Activated CD8-positive, alpha-beta T cell treated with anti-CD3 and anti-CD28 coated beads, Interleukin-2, amount 10 ng/mL, durations not matched to agents 7 days and 5 days (primary cell): ENCODE results near the gene MCRIP2. TPM values are rescaled to one million over a fixed set of nuclear protein-coding genes. Genes with fewer than 3 reads are reported as not detected.

ENCODE experiments used
- ATAC-seq: fragments of 150-1000 bp; cut with Tn5 transposase; one replicate; pipeline ENCODE4 v1.10.0; 2021; ENCODE audit warnings: moderate library complexity
- CTCF ChIA-PET: fragments of 350-600 bp; sonication (Branson Sonifier 250); formaldehyde crosslinking; loops from one replicate; lab custom pipeline; 2021; ENCODE audit warnings: antibody characterized with exemption; lab: Charles Lee
- POLR2A ChIA-PET: fragments of 350-600 bp; sonication (Branson Sonifier 250); formaldehyde crosslinking; loops from one replicate; lab custom pipeline; 2021; ENCODE audit warnings: antibody characterized with exemption; lab: Charles Lee
- DNase-seq: peaks from one replicate; pipeline ENCODE4 v3.0.0-alpha.2; 2020
- H3K27ac Mint-ChIP-seq: one replicate; pipeline ENCODE4 v1.8.0; 2021; ENCODE audit warnings: mild to moderate bottlenecking, mixed read lengths
- H3K27me3 Mint-ChIP-seq: one replicate; pipeline ENCODE4 v1.8.0; 2021; ENCODE audit warnings: low read depth, mixed read lengths
- H3K36me3 Mint-ChIP-seq: one replicate; pipeline ENCODE4 v1.8.0; 2021; ENCODE audit warnings: low read depth, mixed read lengths
- H3K4me1 Mint-ChIP-seq: one replicate; pipeline ENCODE4 v1.8.0; 2021; ENCODE audit warnings: low read depth, mixed read lengths
- H3K4me3 Mint-ChIP-seq: one replicate; pipeline ENCODE4 v1.8.0; 2021; ENCODE audit warnings: mild to moderate bottlenecking, mixed read lengths
- H3K9me3 Mint-ChIP-seq: one replicate; pipeline ENCODE4 v1.8.0; 2022; ENCODE audit warnings: mixed read lengths; ENCODE audit not compliant: insufficient read depth
- total RNA-seq, 2 experiments: library from RNA; stranded (reverse); gene quantifications; one replicate each; pipeline ENCODE4 v1.2.3, GENCODE V29; 2021

The MCRIP2 gene
- total RNA-seq, 2 experiments from 2014 or later, result 40.6 to 40.9 TPM

DNA sequence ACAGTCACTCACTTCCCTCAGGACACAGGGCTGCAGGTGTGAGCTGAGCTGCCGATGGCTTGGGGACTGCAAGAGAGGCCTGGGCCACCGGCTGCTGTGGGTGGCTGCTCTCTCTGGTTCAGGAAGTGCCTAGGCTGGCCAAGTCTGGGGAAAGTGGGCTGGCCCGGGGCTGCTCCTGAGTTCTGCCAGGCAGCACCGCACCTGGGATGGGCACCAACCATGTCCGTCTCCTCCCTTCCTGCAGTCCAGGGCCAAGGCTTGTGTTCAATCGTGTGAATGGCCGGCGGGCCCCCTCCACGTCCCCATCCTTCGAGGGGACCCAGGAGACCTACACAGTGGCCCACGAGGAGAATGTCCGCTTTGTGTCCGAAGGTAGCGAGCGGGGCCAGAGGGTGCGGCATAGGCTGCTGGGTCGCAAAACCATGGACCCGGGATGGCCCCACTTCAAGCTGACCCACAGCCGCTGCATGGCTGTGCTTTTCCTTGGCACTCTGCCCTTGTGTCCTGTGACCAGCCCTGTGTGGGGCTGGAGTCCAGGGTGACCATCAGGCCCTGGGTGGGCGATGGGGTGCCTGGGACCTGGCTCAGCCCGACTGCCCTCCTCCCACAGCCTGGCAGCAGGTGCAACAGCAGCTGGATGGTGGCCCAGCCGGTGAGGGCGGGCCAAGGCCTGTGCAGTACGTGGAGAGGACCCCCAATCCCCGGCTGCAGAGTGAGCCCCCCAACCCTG lies 5.7 kb downstream of the MCRIP2 start:
- no peaks in the 10 kb centered on the region for H3K9me3 Mint-ChIP-seq
- ChIA-PET POLR2A (interaction anchor here (0.6 kb wide), 1 partner anchor 46 kb away, joined by 3 read pairs; no protein-coding TSS in a partner anchor), CTCF (interaction anchor here (1.4 to 2.6 kb wide), 2 partner anchors 10 to 21 kb away, joined by 5 to 16 read pairs; partner anchors contain the start of genes METTL26 and RHOT2)
- peaks cover 11% of the 10 kb centered on the region for H3K36me3 Mint-ChIP-seq
- ATAC-seq, result no peak
- H3K27ac Mint-ChIP-seq, result no peak overlapping the region
- no peak overlapping the region for H3K4me3 Mint-ChIP-seq
- DNase-seq, result no peak
- peaks cover 27% of the 10 kb centered on the region for H3K4me1 Mint-ChIP-seq
- H3K27me3 Mint-ChIP-seq, result no peaks in the 10 kb centered on the region

DNA sequence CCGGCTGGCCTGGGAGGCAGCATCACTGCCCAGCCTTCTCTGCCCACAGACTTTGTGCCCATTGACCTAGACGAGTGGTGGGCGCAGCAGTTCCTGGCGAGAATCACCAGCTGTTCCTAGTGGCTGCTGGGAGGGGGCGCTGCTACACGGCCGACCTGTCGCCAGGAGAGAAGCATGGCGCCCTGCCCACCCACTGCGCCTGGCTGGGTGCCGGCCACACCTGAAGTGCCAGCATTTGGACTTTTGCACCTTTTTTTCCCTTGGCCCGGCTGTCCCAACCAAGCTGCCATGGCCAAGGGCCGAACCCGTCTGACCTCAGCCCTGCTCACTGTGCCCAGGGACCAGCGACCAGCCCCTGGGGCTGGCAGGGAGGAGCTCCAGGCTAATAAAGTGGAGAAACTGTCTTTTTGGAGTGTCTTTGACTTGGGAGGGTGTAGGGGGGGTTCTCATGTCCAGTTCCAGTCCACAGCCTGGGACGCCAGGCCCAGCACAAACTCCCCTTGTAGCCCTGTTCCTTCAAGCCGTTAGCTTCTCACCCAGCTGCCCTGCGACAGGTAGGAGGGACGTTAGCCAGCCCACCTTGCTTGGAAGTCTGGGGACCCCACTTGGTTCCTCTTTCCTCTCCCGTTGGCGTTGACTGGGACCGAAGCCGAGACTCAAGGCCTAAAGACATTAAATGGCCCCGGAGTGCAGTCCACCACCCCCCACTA lies 6.6 kb downstream of the MCRIP2 start:
- POLR2A ChIA-PET, result no interaction called here
- Mint-ChIP-seq H3K27me3 (no peaks in the 10 kb centered on the region), H3K9me3 (no peaks in the 10 kb centered on the region), H3K27ac (peak overlapping the region; percentile 78), H3K4me3 (peak overlapping the region; percentile 78), H3K36me3 (peaks cover 11% of the 10 kb centered on the region), H3K4me1 (peaks cover 19% of the 10 kb centered on the region)
- DNase-seq (peak; percentile 54), ATAC-seq (no peak)
- CTCF ChIA-PET, result interaction anchor here (1.4 to 2.6 kb wide), 2 partner anchors 11 to 20 kb away, joined by 5 to 16 read pairs; partner anchors contain the start of genes METTL26 and RHOT2

DNA sequence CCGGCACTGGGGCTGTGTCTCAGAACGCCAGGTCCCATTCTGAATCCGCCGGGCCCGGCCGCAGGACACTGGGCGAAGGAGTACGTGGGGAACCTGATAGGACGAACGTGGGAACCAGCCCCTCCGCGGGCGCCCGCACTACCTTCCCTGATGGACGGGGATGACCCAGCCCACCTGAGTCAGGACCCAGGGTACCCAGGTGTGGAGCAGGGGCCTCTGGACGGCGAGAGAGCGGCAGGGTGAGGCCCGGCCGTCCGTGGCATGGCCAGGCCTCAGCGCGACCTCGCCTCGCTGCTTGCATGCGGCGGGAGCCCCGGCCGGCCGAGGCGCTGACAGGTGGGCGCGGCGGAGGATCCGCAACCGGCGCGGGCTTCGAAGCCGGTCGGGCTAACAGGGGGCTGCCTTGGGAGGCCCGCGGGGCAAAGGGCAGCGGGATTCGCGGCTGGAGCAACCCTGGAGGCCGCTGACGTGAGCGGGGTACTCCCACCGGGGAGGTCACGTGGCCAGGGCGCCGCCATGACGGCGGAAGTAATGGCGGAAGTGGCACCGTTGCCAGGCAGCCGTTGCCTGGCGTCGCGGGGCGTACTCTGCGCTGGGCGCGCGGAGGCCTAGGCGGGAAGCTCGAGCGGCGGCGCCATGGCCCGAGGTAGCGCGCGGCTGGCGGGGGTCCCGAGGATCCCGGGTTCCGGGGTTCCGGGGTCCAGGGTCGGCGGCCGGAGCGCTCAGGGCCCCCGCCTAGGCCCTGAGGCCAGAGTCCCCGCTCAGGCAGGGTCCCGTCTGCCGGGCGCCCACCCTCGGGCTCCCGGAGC lies 7.4 kb downstream of the MCRIP2 start, which contains the start of gene WDR90:
Gene WDR90 (plus strand): TSS at position 585 of the 809 bp plus-strand sequence. CDS start 52 bp downstream, at position 637.
- Mint-ChIP-seq H3K4me3 (peak within 1 kb of the TSS; percentile 78), H3K27me3 (no peaks in the 10 kb centered on the region), H3K27ac (peak within 1 kb of the TSS; percentile 78), H3K9me3 (no peaks in the 10 kb centered on the region), H3K36me3 (peaks cover 8% of the 10 kb centered on the region), H3K4me1 (peaks cover 15% of the 10 kb centered on the region)
- ATAC-seq (peak; percentile 84), DNase-seq (peak; percentile 95)
- CTCF ChIA-PET, result interaction anchor here (0.7 to 2.6 kb wide), 4 partner anchors 12 to 70 kb away, joined by 3 to 16 read pairs (median 4); partner anchors contain the start of genes METTL26 and RHOT2
- POLR2A ChIA-PET, result interaction anchor here (0.6 to 1.1 kb wide), 4 partner anchors 10 to 79 kb away, joined by 3 read pairs; partner anchors contain the start of genes PIGQ and RHOT2

DNA sequence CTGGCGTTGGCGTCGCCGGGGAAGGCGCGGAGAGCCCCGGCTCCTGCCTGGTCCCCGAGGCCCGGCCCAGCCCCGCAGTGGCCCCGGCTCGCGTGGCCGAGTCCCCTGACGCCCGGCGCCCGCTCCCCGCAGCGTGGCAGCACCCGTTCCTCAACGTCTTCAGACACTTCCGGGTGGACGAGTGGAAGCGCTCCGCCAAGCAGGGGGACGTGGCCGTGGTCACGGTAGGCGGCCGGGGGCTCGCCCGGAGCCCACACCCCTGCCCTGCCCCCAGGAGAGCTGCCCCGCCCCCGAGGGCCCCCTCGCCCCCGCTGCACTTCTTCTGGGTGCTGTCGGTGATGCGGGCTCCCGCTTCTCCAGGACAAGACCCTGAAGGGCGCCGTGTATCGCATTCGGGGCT lies 8.0 kb downstream of the MCRIP2 start:
- DNase-seq (peak; percentile 44), ATAC-seq (peak; percentile 50)
- H3K4me3 Mint-ChIP-seq, result peak overlapping the region; percentile 74
- H3K4me1 Mint-ChIP-seq, result peaks cover 15% of the 10 kb centered on the region
- ChIA-PET POLR2A (interaction anchor here (0.6 to 1.1 kb wide), 3 partner anchors 10 to 19 kb away, joined by 3 read pairs; partner anchors contain the start of gene RHOT2), CTCF (interaction anchor here (1.0 to 2.6 kb wide), 3 partner anchors 13 to 18 kb away, joined by 3 to 16 read pairs (median 4); partner anchors contain the start of genes METTL26 and RHOT2)
- peak overlapping the region; percentile 67 for H3K27ac Mint-ChIP-seq
- H3K9me3 Mint-ChIP-seq, result no peaks in the 10 kb centered on the region
- no peaks in the 10 kb centered on the region for H3K27me3 Mint-ChIP-seq
- peaks cover 4% of the 10 kb centered on the region for H3K36me3 Mint-ChIP-seq

DNA sequence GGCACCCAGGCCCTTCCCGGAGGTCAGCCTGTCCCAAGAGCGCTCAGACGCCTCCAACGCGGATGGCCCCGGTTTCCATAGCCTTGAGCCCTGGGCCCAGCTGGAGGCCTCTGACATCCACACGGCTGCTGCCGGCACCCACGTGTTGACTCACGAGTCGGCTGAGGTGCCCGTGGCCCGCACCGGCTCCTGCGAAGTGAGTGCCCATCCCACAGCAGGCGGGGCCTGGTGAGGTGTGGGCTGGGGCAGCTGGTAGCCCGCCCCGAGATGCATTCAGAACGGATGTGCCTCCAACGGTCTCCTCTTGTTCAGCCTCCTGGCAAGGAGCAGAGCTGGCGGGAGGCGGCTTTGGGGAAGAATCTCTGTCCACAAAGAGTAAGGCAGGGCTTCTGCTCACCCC lies 10.2 kb downstream of the MCRIP2 start:
- CTCF ChIA-PET, result interaction anchor here (1.2 to 1.5 kb wide), 2 partner anchors 9 to 16 kb away, joined by 4 read pairs; partner anchors contain the start of gene RHOT2
- H3K4me1 Mint-ChIP-seq, result peaks cover 15% of the 10 kb centered on the region
- no peaks in the 10 kb centered on the region for H3K27me3 Mint-ChIP-seq
- DNase-seq (no peak), ATAC-seq (no peak)
- H3K36me3 Mint-ChIP-seq, result peaks cover 2% of the 10 kb centered on the region
- POLR2A ChIA-PET, result interaction anchor here (0.7 kb wide), 1 partner anchor 8 kb away, joined by 3 read pairs; no protein-coding TSS in a partner anchor
- no peak overlapping the region for H3K27ac Mint-ChIP-seq
- H3K9me3 Mint-ChIP-seq, result no peaks in the 10 kb centered on the region
- no peak overlapping the region for H3K4me3 Mint-ChIP-seq

DNA sequence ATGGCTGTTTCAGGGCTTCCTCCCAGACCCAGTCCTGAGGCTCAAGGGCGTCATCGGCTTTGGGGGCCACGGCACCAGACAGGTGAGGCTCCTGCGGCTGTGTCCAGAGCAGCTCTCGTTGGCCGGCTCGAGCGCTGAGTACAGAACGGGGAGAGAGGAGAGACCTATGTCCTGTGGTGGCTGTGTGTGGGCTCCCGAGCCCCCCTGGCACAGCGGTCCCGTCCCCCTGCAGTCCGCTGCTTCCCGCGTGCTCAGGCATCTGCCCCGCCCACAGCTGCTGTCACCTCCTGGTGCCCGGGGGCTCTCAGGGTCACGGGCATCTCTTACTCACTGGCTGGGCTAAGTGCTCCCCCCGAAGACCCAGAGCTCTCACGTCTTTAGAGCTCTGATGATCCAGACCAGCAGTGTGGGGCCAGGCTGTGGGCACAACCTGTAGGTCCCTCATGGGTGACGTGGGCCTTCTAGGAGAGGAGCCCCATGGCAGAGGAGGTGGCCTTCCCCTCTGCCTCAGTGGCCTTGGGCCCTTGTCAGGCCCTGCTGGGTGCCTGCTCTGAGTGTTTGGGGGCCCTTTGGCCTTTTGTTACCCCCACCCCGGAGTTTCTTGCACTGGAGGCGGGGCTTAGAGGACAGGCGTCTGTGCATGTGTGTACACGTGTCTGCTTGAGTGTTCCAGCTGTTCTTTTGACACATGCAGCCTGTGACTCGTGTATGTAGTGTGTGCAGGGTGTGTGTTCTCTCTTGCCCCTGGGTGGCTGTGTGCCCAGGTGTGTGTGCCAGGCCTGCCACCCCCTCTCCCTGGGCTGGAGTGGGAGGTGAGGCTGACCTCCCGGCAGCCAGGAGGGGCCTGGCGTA lies 11.1 kb downstream of the MCRIP2 start:
- Mint-ChIP-seq H3K27me3 (no peaks in the 10 kb centered on the region), H3K4me3 (no peak overlapping the region), H3K9me3 (no peaks in the 10 kb centered on the region), H3K27ac (no peak overlapping the region), H3K36me3 (peaks cover 2% of the 10 kb centered on the region), H3K4me1 (peaks cover 13% of the 10 kb centered on the region)
- ATAC-seq (no peak), DNase-seq (no peak)
- ChIA-PET POLR2A (interaction anchor here (0.7 kb wide), 1 partner anchor 7 kb away, joined by 3 read pairs; no protein-coding TSS in a partner anchor), CTCF (no interaction called here)

DNA sequence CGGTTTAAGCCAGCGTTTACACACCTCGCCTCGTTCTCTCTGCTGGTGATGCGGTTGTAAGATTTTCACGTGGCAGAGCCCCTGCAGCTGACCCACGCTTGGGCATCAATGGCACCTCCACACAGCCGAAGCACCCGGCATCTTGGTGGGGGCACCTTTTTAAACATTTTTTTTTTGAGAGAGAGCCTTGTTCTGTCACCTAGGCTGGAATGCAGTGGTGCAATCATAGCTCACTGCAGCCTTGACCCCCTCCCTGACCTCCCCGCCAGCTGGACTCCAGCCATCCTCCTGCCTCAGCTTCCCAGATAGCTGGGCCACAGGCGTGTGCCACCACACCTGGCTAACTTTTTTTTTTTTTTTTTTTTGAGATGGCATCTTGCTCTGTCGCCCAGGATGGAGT lies 12.4 kb downstream of the MCRIP2 start:
- Mint-ChIP-seq H3K9me3 (no peaks in the 10 kb centered on the region), H3K27me3 (no peaks in the 10 kb centered on the region), H3K4me3 (no peak overlapping the region), H3K36me3 (peaks cover 2% of the 10 kb centered on the region), H3K27ac (no peak overlapping the region), H3K4me1 (peaks cover 6% of the 10 kb centered on the region)
- ChIA-PET CTCF (no interaction called here), POLR2A (interaction anchor here (0.6 to 1.6 kb wide), 2 partner anchors 11 to 12 kb away, joined by 3 to 5 read pairs; partner anchors contain the start of gene MCRIP2)
- DNase-seq (no peak), ATAC-seq (no peak)

DNA sequence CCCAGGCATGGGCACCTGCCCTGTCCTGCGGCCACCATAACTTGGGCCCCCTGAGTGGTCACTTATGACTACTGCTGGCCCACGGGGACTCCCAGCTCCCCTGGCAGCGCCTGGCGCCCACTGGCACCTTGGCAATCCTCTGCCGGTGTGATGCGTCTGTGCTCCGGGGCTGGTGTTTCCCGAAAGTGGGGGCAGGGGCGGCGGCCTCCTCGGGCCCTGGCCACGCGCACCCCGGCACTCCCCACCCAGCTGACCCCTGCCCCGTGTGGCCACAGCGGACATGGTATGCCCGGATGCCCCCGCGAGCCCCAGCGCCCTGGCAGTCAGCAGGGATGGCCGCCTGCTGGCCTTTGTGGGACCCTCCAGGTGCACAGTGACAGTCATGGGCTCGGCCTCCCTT lies 15.9 kb downstream of the MCRIP2 start:
- Mint-ChIP-seq H3K9me3 (no peaks in the 10 kb centered on the region), H3K27ac (no peak overlapping the region), H3K27me3 (no peaks in the 10 kb centered on the region), H3K36me3 (peaks cover 5% of the 10 kb centered on the region), H3K4me1 (peaks cover 5% of the 10 kb centered on the region), H3K4me3 (no peak overlapping the region)
- CTCF ChIA-PET, result no interaction called here
- POLR2A ChIA-PET, result no interaction called here
- no peak for DNase-seq
- ATAC-seq, result no peak

DNA sequence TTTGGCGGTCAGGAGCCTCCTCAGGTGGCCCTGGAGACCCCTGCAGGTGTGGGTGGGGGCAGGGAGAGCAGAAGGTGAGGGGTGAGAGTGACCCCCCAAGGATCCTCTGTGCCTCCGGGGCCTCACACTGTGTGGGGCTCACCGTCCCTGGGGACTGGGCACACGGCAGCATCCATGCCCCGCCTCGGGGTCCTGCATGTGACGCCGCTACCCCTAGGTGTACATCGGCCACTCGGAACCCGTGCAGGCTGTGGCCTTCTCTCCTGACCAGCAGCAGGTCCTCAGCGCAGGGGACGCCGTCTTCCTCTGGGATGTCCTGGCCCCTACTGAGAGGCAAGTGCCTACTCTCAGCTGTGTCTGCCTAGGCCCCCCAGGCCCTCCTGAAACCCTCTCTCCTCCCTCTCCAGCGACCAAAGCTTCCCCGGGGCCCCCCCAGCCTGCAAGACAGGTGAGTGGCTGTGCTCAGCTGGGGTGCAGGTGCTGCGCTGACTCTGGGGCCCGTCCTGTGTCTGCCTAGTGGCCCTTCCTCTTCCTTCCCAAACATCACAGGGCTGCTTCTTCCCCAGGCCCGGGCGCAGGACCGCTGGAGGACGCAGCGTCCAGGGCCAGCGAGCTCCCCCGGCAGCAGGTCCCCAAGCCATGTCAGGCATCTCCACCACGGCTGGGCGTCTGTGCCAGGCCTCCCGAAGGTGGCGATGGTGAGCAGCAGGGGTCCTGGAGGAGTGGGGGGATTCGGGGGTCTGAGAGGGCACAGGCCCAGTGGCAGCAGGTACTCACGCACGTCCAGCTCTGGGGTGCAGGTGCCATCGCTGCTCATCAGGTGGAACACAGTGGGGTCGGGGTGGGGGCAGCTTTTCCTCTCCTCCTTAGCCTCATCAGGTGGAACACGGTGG lies 17.3 kb downstream of the MCRIP2 start:
- no peak for DNase-seq
- ChIA-PET POLR2A (interaction anchor here (1.1 kb wide), 1 partner anchor 9 kb away, joined by 3 read pairs; no protein-coding TSS in a partner anchor), CTCF (no interaction called here)
- H3K4me1 Mint-ChIP-seq, result peaks cover 5% of the 10 kb centered on the region
- no peak overlapping the region for H3K4me3 Mint-ChIP-seq
- H3K27me3 Mint-ChIP-seq, result no peaks in the 10 kb centered on the region
- ATAC-seq, result no peak
- no peak overlapping the region for H3K27ac Mint-ChIP-seq
- H3K36me3 Mint-ChIP-seq, result peaks cover 8% of the 10 kb centered on the region
- H3K9me3 Mint-ChIP-seq, result no peaks in the 10 kb centered on the region
